ENCODE data around the gene HSD11B1L. TPM values are rescaled to one million over a fixed set of nuclear protein-coding genes. Genes with fewer than 3 reads are reported as not detected.
"Not testable (repeated sequence)": the region's sequence is repeated elsewhere in the genome, so short reads cannot be mapped to it uniquely, and the experiment has no call there.

The HSD11B1L gene
- total RNA-seq, 4 donors from 2014 or later: 7.5 to 23.7 (median 11.6) TPM

DNA sequence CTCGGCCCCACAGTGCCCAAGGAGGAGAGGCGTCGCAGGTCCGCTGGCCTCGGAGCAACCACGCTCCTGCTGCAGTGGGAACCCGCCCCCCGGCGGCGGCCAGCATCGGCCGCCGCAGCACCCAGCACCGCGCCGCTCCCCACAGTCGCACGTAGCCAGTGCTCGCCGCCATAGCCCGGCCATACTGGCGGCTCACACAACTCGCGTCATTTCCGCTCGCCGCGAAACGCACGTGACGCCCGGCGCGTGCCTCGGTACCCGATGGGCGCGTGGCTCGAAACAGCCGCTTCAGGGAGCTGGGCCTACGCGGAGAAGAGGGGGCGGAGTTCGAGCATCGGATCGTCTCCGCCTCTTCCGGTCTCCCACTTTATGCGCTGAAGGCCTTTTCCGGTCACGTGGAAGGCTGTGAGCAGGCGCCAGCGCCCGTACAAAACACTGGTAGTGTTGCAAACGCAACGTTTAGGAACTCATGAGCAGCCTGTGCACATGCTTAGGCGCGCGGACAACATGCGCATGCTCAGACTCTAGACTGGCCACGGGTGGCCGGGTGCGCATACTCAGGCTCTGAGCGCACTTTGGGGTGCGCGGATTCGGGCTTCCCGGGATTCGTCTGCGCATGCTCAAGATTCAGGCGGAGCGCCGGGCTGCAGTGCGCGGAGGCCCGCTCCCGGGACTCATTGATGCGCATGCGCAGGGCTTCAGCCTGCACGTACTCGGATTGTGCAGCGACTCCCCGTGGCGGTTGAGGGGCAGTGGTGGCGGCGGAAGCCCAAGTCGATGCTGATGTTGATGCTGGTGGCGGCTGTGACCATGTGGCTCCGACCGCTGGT is 39.3 kb downstream of the HSD11B1L start, which contains the start of the genes CATSPERD and LONP1:
TSS of gene CATSPERD (plus strand) at position 677 of the 830 bp plus-strand sequence. CDS start at position 778, 101 bp downstream.
TSS of gene LONP1 (minus strand) at position 186 of the 830 bp plus-strand sequence. CDS start at position 172, 14 bp downstream.
- peak within 1 kb of the TSS; percentile 86 to 97 (median 94) for H3K27ac ChIP-seq
- TF ChIP-seq, protein P1, sequence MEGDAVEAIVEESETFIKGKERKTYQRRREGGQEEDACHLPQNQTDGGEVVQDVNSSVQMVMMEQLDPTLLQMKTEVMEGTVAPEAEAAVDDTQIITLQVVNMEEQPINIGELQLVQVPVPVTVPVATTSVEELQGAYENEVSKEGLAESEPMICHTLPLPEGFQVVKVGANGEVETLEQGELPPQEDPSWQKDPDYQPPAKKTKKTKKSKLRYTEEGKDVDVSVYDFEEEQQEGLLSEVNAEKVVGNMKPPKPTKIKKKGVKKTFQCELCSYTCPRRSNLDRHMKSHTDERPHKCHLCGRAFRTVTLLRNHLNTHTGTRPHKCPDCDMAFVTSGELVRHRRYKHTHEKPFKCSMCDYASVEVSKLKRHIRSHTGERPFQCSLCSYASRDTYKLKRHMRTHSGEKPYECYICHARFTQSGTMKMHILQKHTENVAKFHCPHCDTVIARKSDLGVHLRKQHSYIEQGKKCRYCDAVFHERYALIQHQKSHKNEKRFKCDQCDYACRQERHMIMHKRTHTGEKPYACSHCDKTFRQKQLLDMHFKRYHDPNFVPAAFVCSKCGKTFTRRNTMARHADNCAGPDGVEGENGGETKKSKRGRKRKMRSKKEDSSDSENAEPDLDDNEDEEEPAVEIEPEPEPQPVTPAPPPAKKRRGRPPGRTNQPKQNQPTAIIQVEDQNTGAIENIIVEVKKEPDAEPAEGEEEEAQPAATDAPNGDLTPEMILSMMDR (IDR thresholded peaks at IDR 0.05): peak; percentile 95 to 97 (median 95)
- TF ChIP-seq POLR2A (IDR thresholded peaks at IDR 0.05) (peak; percentile 67 to 69), EP300 (IDR thresholded peaks at IDR 0.05) (peak; percentile 90 to 99)
- WGBS, 2 donors: 1 to 3% methylated on average over 28 to 71 of the region's 90 CpGs

DNA sequence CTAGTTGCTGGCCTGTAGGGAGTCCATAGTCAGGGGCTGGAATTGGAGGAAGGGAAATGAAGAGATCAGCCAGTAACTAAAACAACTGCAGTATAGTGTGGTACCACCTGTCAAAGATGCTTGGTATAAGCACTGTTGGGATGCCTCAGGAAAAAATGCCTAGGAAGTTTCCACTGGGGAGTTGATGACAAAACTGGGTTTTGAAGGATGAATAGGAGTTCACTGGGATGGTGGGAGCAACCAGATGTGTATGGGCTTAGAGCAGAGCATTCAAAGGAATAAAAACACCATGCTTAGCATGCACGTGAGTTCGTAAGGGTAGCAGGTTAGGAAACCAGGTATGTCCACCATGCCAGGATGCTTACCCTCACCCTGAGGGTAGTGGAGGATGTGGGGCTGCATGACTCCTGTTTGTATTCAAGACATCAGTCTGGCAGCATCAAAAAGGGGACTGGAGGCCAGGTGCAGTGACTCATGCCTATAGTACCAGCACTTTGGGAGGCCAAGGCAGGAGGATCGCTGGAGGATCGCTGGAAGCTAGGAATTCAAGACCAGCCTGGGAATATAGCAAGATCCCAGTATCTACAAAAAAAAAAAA is 46.7 kb downstream of the HSD11B1L start:
- no peak for DNase-seq (ENCODE audit: low spot score in 2 of 2)
- TF ChIP-seq, protein P1 (IDR thresholded peaks at IDR 0.05): no peak
- TF ChIP-seq POLR2A (IDR thresholded peaks at IDR 0.05) (no peak), EP300 (IDR thresholded peaks at IDR 0.05) (no peak)
- Histone ChIP-seq H3K4me3 (no peak overlapping the region), H3K9me3 (peaks cover 0 to 26% (median 3%) of the 10 kb centered on the region in 4 donors), H3K27me3 (no peaks in the 10 kb centered on the region), H3K4me1 (no peaks in the 10 kb centered on the region), H3K36me3 (no peaks in the 10 kb centered on the region), H3K27ac (no peak overlapping the region)
- WGBS, 2 donors: 96 to 98% methylated on average over 4 of the region's 4 CpGs

More for the DNA sequence above, 39.3 kb downstream of the HSD11B1L start, which contains the start of the genes CATSPERD and LONP1:
- DNase-seq (ENCODE audit: low spot score in 2 of 2): peak; percentile 94 to 95
- peaks cover 0 to 38% (median 18%) of the 10 kb centered on the region in 4 donors for H3K4me1 ChIP-seq
- H3K4me3 ChIP-seq: peak within 1 kb of the TSS; percentile 80 to 95 (median 91)
- peaks cover 0 to 5% (median 0%) of the 10 kb centered on the region in 3 donors for H3K36me3 ChIP-seq
- H3K9me3 ChIP-seq: no peaks in the 10 kb centered on the region
- no peaks in the 10 kb centered on the region for H3K27me3 ChIP-seq

DNA sequence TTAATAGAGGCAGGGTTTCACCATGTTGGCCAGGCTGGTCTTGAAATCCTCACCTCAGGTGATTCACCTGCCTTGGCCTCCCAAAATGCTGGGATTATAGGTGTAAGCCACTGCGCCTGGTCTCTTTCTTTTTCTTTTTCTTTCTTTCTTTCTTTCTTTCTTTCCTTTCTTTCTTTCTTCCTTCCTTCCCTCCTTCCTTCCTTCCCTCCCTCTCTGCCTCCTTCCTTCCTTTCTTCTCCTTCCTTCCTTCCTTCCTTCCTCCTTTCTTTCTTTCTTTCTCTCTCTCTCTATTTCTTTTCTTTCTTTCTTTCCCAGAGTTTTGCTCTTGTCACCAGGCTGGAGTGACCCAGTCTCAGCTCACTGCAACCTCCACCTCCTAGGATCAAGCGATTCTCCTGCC is 52.3 kb downstream of the HSD11B1L start:
- not testable (repeated sequence) for H3K27me3 ChIP-seq; DNase-seq (ENCODE audit: low spot score in 2 of 2); H3K4me3 ChIP-seq; H3K4me1 ChIP-seq; H3K27ac ChIP-seq; H3K36me3 ChIP-seq
- peaks cover 0 to 26% (median 3%) of the 10 kb centered on the region in 4 donors for H3K9me3 ChIP-seq
- WGBS, 2 donors: 77 to 81% methylated on average over 2 of the region's 2 CpGs

Other genes starting within 250 kb of the HSD11B1L start
- gene ZNRF4, start 225.6 kb upstream of the HSD11B1L start, total RNA-seq: not detected
- gene TINCR, start 113.1 kb upstream of the HSD11B1L start, total RNA-seq: 10 to 100 TPM in 1 of 4 donors, 1 to 10 TPM in 2, under 1 TPM in 1; 0.30 to 13.9 (median 5.1) TPM
- gene SAFB2, start 58.3 kb upstream of the HSD11B1L start, total RNA-seq: 10 to 100 TPM; 58.1 to 99.8 (median 93.1) TPM
- gene SAFB, start 57.9 kb upstream of the HSD11B1L start, total RNA-seq: 100 to 1,000 TPM; 121 to 252 (median 129) TPM
- gene MICOS13, start 511 bp upstream of the HSD11B1L start, total RNA-seq: 10 to 100 TPM; 48.9 to 79.1 (median 65.9) TPM
- gene RPL36, start 9.3 kb downstream of the HSD11B1L start, total RNA-seq: 100 to 1,000 TPM; 552 to 780 (median 644) TPM
- 100 to 1,000 TPM; 107 to 116 (median 110) TPM for gene LONP1, start 39.1 kb downstream of the HSD11B1L start, total RNA-seq
- not detected for gene CATSPERD, start 39.6 kb downstream of the HSD11B1L start, total RNA-seq
- gene PRR22, start 103.7 kb downstream of the HSD11B1L start, total RNA-seq: 1 to 10 TPM in 3 of 4 donors, under 1 TPM in 1; 0.66 to 6.3 (median 2.3) TPM
- gene DUS3L, start 110.1 kb downstream of the HSD11B1L start, total RNA-seq: 10 to 100 TPM; 33.2 to 75.9 (median 54.2) TPM
- not detected for gene NRTN, start 124.0 kb downstream of the HSD11B1L start, total RNA-seq
- not detected for gene FUT6, start 158.7 kb downstream of the HSD11B1L start, total RNA-seq
- under 1 TPM in 1 of 4 donors, not detected in 3; 0.90 TPM for gene FUT3, start 170.4 kb downstream of the HSD11B1L start, total RNA-seq
- not detected for gene FUT5, start 189.5 kb downstream of the HSD11B1L start, total RNA-seq
- 100 to 1,000 TPM; 184 to 350 (median 216) TPM for gene NDUFA11, start 222.8 kb downstream of the HSD11B1L start, total RNA-seq
- 10 to 100 TPM in 3 of 4 donors, 1 to 10 TPM in 1; 8.3 to 16.7 (median 13.9) TPM for gene VMAC, start 223.8 kb downstream of the HSD11B1L start, total RNA-seq
- gene CAPS, start 233.2 kb downstream of the HSD11B1L start, total RNA-seq: 10 to 100 TPM; 67.5 to 95.0 (median 77.4) TPM

All from tibial nerve (tissue), 4 donors.